Subcutaneous abdominal adipose tissue (tissue), 5 donors: ENCODE data around the gene CLBA1.
"Not testable (repeated sequence)": the region's sequence is repeated elsewhere in the genome, so short reads cannot be mapped to it uniquely, and the experiment has no call there.

ENCODE experiments used
- H3K27ac ChIP-seq: one replicate; pipeline ENCODE4 v1.7.0; 2013; ENCODE audit warnings: low read depth, mild to moderate bottlenecking, inconsistent platforms, low read length, moderate library complexity
- H3K27me3 ChIP-seq, 5 donors: one replicate each; pipeline ENCODE4 v1.7.0; 2013; ENCODE audit warnings: low read length in 5 of 5, inconsistent platforms in 1 of 5; ENCODE audit not compliant: control insufficient read depth in 5 of 5, insufficient read depth in 4 of 5
- H3K36me3 ChIP-seq, 5 donors: one replicate each; pipeline ENCODE4 v1.7.0; 2013; ENCODE audit warnings: low read length in 5 of 5; ENCODE audit not compliant: control insufficient read depth in 5 of 5, insufficient read depth in 5 of 5
- H3K4me1 ChIP-seq, 5 donors: one replicate each; pipeline ENCODE4 v1.7.0; 2013; ENCODE audit warnings: low read length in 5 of 5, mild to moderate bottlenecking in 3 of 5, moderate library complexity in 1 of 5; ENCODE audit not compliant: control insufficient read depth in 5 of 5, insufficient read depth in 5 of 5
- H3K4me3 ChIP-seq, 5 donors: one replicate each; pipeline ENCODE4 v1.7.0; 2013; ENCODE audit warnings: low read length in 5 of 5, low read depth in 1 of 5
- H3K9ac ChIP-seq, 5 donors: one replicate each; pipeline ENCODE4 v1.7.0; 2013; ENCODE audit warnings: low read length in 5 of 5, mild to moderate bottlenecking in 4 of 5, moderate library complexity in 3 of 5
- H3K9me3 ChIP-seq, 5 donors: one replicate each; pipeline ENCODE4 v1.7.0; 2013; ENCODE audit warnings: low read length in 5 of 5; ENCODE audit not compliant: control insufficient read depth in 5 of 5
- donor health status: healthy.
- donor health status: healthy.
- donor health status: healthy.
- donor health status: healthy.
- donor health status: healthy.

Gene CLBA1

DNA sequence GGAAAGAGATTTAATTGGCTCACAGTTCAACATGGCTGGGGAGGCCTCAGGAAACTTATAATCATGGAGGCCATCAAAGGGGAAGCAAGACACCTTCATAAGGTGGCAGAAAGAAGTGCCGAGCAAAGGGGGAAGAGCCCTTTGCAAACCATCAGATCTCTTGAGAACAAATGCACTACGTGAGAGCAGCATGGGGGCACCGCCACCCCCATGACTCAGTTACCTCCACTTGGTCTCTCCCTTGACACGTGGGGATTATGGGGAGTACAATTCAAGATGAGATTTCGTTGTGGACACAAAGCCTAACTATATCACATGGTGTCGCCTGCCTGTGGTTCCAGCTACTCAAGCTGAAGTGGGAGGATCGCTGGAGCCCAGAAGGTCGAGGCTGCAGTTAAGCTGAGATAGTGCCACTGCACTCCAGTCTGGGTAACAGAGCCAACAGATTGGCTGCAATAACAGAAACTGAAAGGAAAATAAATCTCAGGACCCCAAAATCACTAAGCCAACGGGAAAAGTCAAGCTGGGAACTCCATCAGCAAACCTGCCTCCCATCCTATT lies 45.3 kb downstream of the CLBA1 start:
- no peak overlapping the region for H3K4me3 ChIP-seq
- no peaks in the 10 kb centered on the region for H3K9me3 ChIP-seq
- peaks cover 2 to 8% (median 3%) of the 10 kb centered on the region in 5 donors for H3K4me1 ChIP-seq
- no peak overlapping the region for H3K27ac ChIP-seq
- H3K9ac ChIP-seq = no peak overlapping the region
- peaks cover 0 to 9% (median 3%) of the 10 kb centered on the region in 5 donors for H3K27me3 ChIP-seq
- no peaks in the 10 kb centered on the region for H3K36me3 ChIP-seq

GRCh38 chr14:105032451-105032901 lies 46.9 kb downstream of the CLBA1 start:
- not testable (repeated sequence) for H3K27ac ChIP-seq, H3K4me1 ChIP-seq, H3K9ac ChIP-seq, H3K9me3 ChIP-seq, H3K36me3 ChIP-seq, H3K27me3 ChIP-seq
- H3K4me3 ChIP-seq = peak overlapping the region in 3 of 5 donors; percentile 61 to 75 (median 70)

GRCh38 chr14:105033412-105033900 lies 47.9 kb downstream of the CLBA1 start:
- not testable (repeated sequence) for H3K27ac ChIP-seq, H3K9me3 ChIP-seq, H3K4me1 ChIP-seq, H3K27me3 ChIP-seq, H3K36me3 ChIP-seq
- H3K4me3 ChIP-seq = peak overlapping the region; percentile 53 to 75 (median 61)
- peak overlapping the region in 3 of 5 donors; percentile 21 to 66 (median 35) for H3K9ac ChIP-seq

- H3K9me3 ChIP-seq = no peaks in the 10 kb centered on the region
- no peak overlapping the region for H3K4me3 ChIP-seq
- H3K4me1 ChIP-seq = peaks cover 2 to 8% (median 3%) of the 10 kb centered on the region in 5 donors
- no peaks in the 10 kb centered on the region for H3K36me3 ChIP-seq
- H3K27me3 ChIP-seq = peaks cover 0 to 10% (median 3%) of the 10 kb centered on the region in 5 donors
- no peak overlapping the region for H3K27ac ChIP-seq
- H3K9ac ChIP-seq = no peak overlapping the region
Measured at GRCh38 chr14:105034315-105035039, 48.9 kb downstream of the CLBA1 start.

DNA sequence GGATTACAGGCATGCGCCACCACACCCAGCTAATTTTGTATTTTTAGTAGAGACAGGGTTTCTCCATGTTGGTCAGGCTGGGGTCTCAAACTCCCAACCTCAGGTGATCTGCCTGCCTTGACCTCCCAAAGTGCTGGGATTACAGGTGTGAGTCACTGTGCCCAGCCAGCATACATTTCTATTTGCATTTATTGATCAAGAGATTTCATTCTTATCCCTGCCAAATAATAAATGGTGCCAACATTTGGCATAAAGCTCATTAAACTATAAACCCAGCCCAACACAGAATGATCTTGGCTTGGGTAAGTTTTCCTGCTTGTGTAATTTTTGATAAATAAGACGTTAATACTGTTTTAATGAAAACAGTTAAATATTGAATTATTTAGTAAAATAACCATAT lies 50.0 kb downstream of the CLBA1 start:
- H3K4me1 ChIP-seq, H3K4me3 ChIP-seq, H3K9ac ChIP-seq, H3K9me3 ChIP-seq, H3K27ac ChIP-seq, H3K36me3 ChIP-seq: not testable (repeated sequence)
- peaks cover 0 to 13% (median 3%) of the 10 kb centered on the region in 5 donors for H3K27me3 ChIP-seq

GRCh38 chr14:105039458-105040205 lies 54.0 kb downstream of the CLBA1 start:
- Histone ChIP-seq H3K4me3 (no peak overlapping the region), H3K9ac (no peak overlapping the region), H3K9me3 (no peaks in the 10 kb centered on the region), H3K27ac (no peak overlapping the region), H3K36me3 (no peaks in the 10 kb centered on the region), H3K27me3 (peaks cover 0 to 9% (median 7%) of the 10 kb centered on the region in 5 donors), H3K4me1 (peaks cover 0 to 2% (median 0%) of the 10 kb centered on the region in 5 donors)

DNA sequence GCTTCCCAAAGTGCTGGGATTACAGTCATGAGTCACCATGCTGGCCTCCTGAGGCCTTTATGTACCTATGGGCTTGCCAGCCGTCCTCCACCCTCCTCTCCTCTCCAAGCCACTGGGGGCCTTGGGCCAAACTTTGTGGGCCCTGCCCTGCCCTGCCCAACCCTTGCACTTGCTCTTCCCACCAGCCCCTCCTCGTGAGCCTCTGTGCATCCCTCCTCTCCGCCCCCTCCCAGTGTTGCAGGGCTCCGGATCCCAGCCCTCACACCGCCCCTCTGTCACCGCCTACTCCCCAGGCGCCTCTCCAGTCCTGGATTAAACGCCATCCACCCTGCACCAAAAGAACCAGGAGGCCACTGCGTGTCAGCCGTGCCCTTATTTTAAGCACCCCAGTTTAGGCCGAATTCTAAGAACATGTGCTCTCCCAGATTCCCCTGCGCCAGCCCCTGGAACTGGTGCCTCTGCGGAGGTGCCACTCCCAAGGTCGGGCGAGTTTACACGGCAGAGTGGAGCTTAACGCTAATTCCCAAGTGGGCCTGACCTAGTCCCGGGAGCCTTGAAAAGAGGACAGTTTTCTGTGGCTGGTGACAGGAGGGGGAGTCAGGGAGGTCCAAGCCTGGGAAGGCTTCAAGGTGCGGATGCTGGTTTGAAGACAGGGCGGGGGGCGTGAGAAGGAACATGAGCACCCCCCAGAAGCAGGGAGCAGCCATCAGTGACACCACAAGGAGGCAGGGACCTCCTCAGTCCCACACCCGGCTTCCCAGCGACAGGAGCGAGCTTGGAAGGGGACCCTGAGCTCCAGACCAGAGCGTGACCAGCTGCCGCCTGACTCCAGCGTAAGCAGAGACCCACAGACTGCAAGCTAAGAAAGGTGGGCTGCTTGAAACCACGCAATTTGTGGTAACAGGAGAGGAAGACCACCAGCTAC lies 56.5 kb downstream of the CLBA1 start:
- Histone ChIP-seq H3K4me3 (no peak overlapping the region), H3K9ac (no peak overlapping the region), H3K27ac (no peak overlapping the region), H3K27me3 (peaks cover 0 to 11% (median 10%) of the 10 kb centered on the region in 5 donors), H3K4me1 (peaks cover 0 to 6% (median 4%) of the 10 kb centered on the region in 5 donors), H3K36me3 (no peaks in the 10 kb centered on the region), H3K9me3 (no peaks in the 10 kb centered on the region)

DNA sequence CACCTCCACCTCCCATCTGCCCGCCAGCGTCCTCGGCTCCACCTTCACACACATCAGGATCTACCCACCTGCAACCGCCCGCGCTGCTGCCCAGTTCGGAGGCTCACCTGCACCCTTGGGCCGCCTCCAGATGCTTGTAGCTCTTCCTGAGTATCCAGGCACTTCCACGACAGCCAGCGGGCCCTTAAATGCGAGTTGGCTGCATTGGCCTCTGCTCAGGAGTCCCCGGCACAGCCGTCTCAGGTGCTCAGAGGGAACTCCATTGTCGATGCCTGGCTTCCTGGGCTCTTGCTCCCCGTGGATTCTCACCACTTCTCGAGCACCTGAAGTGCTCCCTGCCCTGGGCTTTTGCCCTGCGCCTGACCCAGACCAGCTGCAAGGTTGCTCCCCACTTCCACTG lies 57.2 kb downstream of the CLBA1 start:
- H3K27me3 ChIP-seq = peaks cover 4 to 14% (median 11%) of the 10 kb centered on the region in 5 donors
- H3K4me1 ChIP-seq = peaks cover 0 to 6% (median 4%) of the 10 kb centered on the region in 5 donors
- no peaks in the 10 kb centered on the region for H3K36me3 ChIP-seq
- H3K9me3 ChIP-seq = no peaks in the 10 kb centered on the region
- no peak overlapping the region for H3K9ac ChIP-seq
- no peak overlapping the region for H3K27ac ChIP-seq
- H3K4me3 ChIP-seq = no peak overlapping the region

GRCh38 chr14:105043641-105044040 lies 58.1 kb downstream of the CLBA1 start:
- no peak overlapping the region for H3K4me3 ChIP-seq
- H3K27me3 ChIP-seq = peaks cover 4 to 14% (median 11%) of the 10 kb centered on the region in 5 donors
- peaks cover 0 to 6% (median 4%) of the 10 kb centered on the region in 5 donors for H3K4me1 ChIP-seq
- no peaks in the 10 kb centered on the region for H3K9me3 ChIP-seq
- H3K9ac ChIP-seq = no peak overlapping the region
- H3K27ac ChIP-seq = no peak overlapping the region
- no peaks in the 10 kb centered on the region for H3K36me3 ChIP-seq
